HEK293 (cell line): ENCODE data around the gene ZNF428.

Source experiments
- GFI1B ChIP-seq: fragments of 450-650 bp; formaldehyde crosslinking; IDR thresholded peaks from 2 replicates; pipeline ENCODE4 v1.5.1; 2016; ENCODE audit warnings: missing biosample characterization, missing genetic modification characterization
- GLIS1 ChIP-seq: fragments of 450-650 bp; formaldehyde crosslinking; IDR thresholded peaks from 2 replicates; pipeline ENCODE4 v1.5.1; 2016; ENCODE audit warnings: missing biosample characterization, missing genetic modification characterization
- SP7 ChIP-seq: fragments of 450-650 bp; formaldehyde crosslinking; IDR thresholded peaks from 2 replicates; pipeline ENCODE4 v1.5.1; 2016; ENCODE audit warnings: missing biosample characterization, missing genetic modification characterization
- TSHZ1 ChIP-seq: fragments of 450-650 bp; formaldehyde crosslinking; IDR thresholded peaks from 2 replicates; pipeline ENCODE4 v1.5.1; 2016; ENCODE audit warnings: missing biosample characterization, missing genetic modification characterization, borderline replicate concordance
- ZBTB11 ChIP-seq: fragments of 450-650 bp; formaldehyde crosslinking; conservative IDR thresholded peaks from 2 replicates; pipeline ENCODE4 v1.5.1; 2016; ENCODE audit warnings: low read depth, missing biosample characterization, missing genetic modification characterization
- ZBTB20 ChIP-seq: fragments of 450-650 bp; formaldehyde crosslinking; IDR thresholded peaks from 2 replicates; pipeline ENCODE4 v1.5.1; 2016; ENCODE audit warnings: missing biosample characterization, missing genetic modification characterization
- ZBTB8A ChIP-seq: fragments of 450-650 bp; formaldehyde crosslinking; IDR thresholded peaks from 2 replicates; pipeline ENCODE4 v1.5.1; 2016; ENCODE audit warnings: missing biosample characterization, missing genetic modification characterization
- ZFP37 ChIP-seq: fragments of 450-650 bp; formaldehyde crosslinking; IDR thresholded peaks from 2 replicates; pipeline ENCODE4 v1.5.1; 2016; ENCODE audit warnings: missing biosample characterization, missing genetic modification characterization
- ZNF114 ChIP-seq: fragments of 450-650 bp; formaldehyde crosslinking; IDR thresholded peaks from 2 replicates; pipeline ENCODE4 v1.5.0; 2017; ENCODE audit warnings: missing biosample characterization, missing genetic modification characterization
- ZNF133 ChIP-seq: fragments of 450-650 bp; formaldehyde crosslinking; IDR thresholded peaks from 2 replicates; pipeline ENCODE4 v1.5.1; 2016; ENCODE audit warnings: missing biosample characterization, missing genetic modification characterization
- ZNF169 ChIP-seq: fragments of 450-650 bp; formaldehyde crosslinking; IDR thresholded peaks from 2 replicates; pipeline ENCODE4 v1.5.1; 2016; ENCODE audit warnings: missing biosample characterization, missing genetic modification characterization
- ZNF221 ChIP-seq: fragments of 450-650 bp; formaldehyde crosslinking; IDR thresholded peaks from 2 replicates; pipeline ENCODE4 v1.5.1; 2017; ENCODE audit warnings: missing biosample characterization, missing genetic modification characterization, borderline replicate concordance
- ZNF239 ChIP-seq: fragments of 450-650 bp; formaldehyde crosslinking; IDR thresholded peaks from 2 replicates; pipeline ENCODE4 v1.5.1; 2016; ENCODE audit warnings: missing biosample characterization, missing genetic modification characterization
- ZNF311 ChIP-seq: fragments of 450-650 bp; formaldehyde crosslinking; IDR thresholded peaks from 2 replicates; pipeline ENCODE4 v1.5.1; 2017; ENCODE audit warnings: missing biosample characterization, missing genetic modification characterization, borderline replicate concordance
- ZNF335 ChIP-seq: fragments of 450-650 bp; formaldehyde crosslinking; conservative IDR thresholded peaks from 2 replicates; pipeline ENCODE4 v1.5.1; 2016; ENCODE audit warnings: missing biosample characterization, missing genetic modification characterization
- ZNF514 ChIP-seq: fragments of 450-650 bp; formaldehyde crosslinking; IDR thresholded peaks from 2 replicates; pipeline ENCODE4 v1.5.1; 2016; ENCODE audit warnings: missing biosample characterization, missing genetic modification characterization
- ZNF521 ChIP-seq: fragments of 450-650 bp; formaldehyde crosslinking; IDR thresholded peaks from 2 replicates; pipeline ENCODE4 v1.5.1; 2017; ENCODE audit warnings: missing biosample characterization, mild to moderate bottlenecking, missing genetic modification characterization
- ZNF621 ChIP-seq: fragments of 450-650 bp; formaldehyde crosslinking; IDR thresholded peaks from 2 replicates; pipeline ENCODE4 v1.5.1; 2017; ENCODE audit warnings: missing biosample characterization, missing genetic modification characterization
- ZNF629 ChIP-seq: fragments of 450-650 bp; formaldehyde crosslinking; IDR thresholded peaks from 2 replicates; pipeline ENCODE4 v1.5.1; 2017; ENCODE audit warnings: missing biosample characterization, missing genetic modification characterization
- ZNF776 ChIP-seq: fragments of 450-650 bp; formaldehyde crosslinking; IDR thresholded peaks from 2 replicates; pipeline ENCODE4 v1.5.0; 2017; ENCODE audit warnings: missing biosample characterization, missing genetic modification characterization, borderline replicate concordance
- ZNF777 ChIP-seq: fragments of 450-650 bp; formaldehyde crosslinking; IDR thresholded peaks from 2 replicates; pipeline ENCODE4 v1.5.1; 2017; ENCODE audit warnings: missing biosample characterization, missing genetic modification characterization, borderline replicate concordance
- TF ChIP-seq, protein P1 (sequence below): fragments of 450-650 bp; formaldehyde crosslinking; IDR thresholded peaks from 2 replicates; pipeline ENCODE4 v1.5.1; 2016; ENCODE audit warnings: missing biosample characterization, missing genetic modification characterization
- TF ChIP-seq, protein P2 (sequence below): fragments of 450-650 bp; formaldehyde crosslinking; IDR thresholded peaks from 2 replicates; pipeline ENCODE4 v1.5.1; 2016; ENCODE audit warnings: missing biosample characterization, missing genetic modification characterization
- TF ChIP-seq, protein P3 (sequence below): fragments of 450-650 bp; formaldehyde crosslinking; conservative IDR thresholded peaks from 2 replicates; pipeline ENCODE4 v1.5.1; 2016; ENCODE audit warnings: low read depth, missing biosample characterization, missing genetic modification characterization

ZNF428 gene

GRCh38 chr19:43605875-43606568 lies 13.4 kb downstream of the ZNF428 start (continued):
- TF ChIP-seq ZNF777 (no peak), ZNF621 (tag by site-specific recombination) (no peak), ZNF776 (tag by site-specific recombination) (no peak), ZBTB8A (no peak), ZBTB11 (tag by site-specific recombination) (no peak), ZNF521 (no peak), ZNF114 (tag by site-specific recombination) (no peak), ZNF169 (tag by site-specific recombination) (no peak), ZBTB20 (tag by site-specific recombination) (peak; percentile 49; the same call in 1 of the 2 replicates), ZNF311 (tag by site-specific recombination) (no peak), ZNF221 (tag by site-specific recombination) (no peak), GLIS1 (tag by site-specific recombination) (no peak), GFI1B (tag by site-specific recombination) (no peak), TSHZ1 (tag by site-specific recombination) (no peak), ZNF514 (tag by site-specific recombination) (no peak), ZNF239 (tag by site-specific recombination) (no peak), ZNF133 (tag by site-specific recombination) (no peak), ZNF335 (tag by site-specific recombination) (0 out of 2 replicates have a peak, but pooled peaks have one; percentile 21), ZFP37 (no peak), ZNF629 (tag by site-specific recombination) (no peak), SP7 (tag by site-specific recombination) (peak; percentile 12; the same call in 1 of the 2 replicates)
- TF ChIP-seq, protein P1, sequence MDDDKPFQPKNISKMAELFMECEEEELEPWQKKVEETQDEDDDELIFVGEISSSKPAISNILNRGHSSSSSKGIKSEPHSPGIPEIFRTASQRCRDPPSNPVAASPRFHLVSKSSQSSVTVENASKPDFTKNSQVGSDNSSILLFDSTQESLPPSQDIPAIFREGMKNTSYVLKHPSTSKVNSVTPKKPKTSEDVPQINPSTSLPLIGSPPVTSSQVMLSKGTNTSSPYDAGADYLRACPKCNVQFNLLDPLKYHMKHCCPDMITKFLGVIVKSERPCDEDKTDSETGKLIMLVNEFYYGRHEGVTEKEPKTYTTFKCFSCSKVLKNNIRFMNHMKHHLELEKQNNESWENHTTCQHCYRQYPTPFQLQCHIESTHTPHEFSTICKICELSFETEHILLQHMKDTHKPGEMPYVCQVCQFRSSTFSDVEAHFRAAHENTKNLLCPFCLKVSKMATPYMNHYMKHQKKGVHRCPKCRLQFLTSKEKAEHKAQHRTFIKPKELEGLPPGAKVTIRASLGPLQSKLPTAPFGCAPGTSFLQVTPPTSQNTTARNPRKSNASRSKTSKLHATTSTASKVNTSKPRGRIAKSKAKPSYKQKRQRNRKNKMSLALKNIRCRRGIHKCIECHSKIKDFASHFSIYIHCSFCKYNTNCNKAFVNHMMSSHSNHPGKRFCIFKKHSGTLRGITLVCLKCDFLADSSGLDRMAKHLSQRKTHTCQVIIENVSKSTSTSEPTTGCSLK (tag by site-specific recombination) = no peak
- TF ChIP-seq, protein P2, sequence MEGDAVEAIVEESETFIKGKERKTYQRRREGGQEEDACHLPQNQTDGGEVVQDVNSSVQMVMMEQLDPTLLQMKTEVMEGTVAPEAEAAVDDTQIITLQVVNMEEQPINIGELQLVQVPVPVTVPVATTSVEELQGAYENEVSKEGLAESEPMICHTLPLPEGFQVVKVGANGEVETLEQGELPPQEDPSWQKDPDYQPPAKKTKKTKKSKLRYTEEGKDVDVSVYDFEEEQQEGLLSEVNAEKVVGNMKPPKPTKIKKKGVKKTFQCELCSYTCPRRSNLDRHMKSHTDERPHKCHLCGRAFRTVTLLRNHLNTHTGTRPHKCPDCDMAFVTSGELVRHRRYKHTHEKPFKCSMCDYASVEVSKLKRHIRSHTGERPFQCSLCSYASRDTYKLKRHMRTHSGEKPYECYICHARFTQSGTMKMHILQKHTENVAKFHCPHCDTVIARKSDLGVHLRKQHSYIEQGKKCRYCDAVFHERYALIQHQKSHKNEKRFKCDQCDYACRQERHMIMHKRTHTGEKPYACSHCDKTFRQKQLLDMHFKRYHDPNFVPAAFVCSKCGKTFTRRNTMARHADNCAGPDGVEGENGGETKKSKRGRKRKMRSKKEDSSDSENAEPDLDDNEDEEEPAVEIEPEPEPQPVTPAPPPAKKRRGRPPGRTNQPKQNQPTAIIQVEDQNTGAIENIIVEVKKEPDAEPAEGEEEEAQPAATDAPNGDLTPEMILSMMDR (tag by site-specific recombination) = 0 out of 2 replicates have a peak, but pooled peaks have one; percentile 7
- TF ChIP-seq, protein P3, sequence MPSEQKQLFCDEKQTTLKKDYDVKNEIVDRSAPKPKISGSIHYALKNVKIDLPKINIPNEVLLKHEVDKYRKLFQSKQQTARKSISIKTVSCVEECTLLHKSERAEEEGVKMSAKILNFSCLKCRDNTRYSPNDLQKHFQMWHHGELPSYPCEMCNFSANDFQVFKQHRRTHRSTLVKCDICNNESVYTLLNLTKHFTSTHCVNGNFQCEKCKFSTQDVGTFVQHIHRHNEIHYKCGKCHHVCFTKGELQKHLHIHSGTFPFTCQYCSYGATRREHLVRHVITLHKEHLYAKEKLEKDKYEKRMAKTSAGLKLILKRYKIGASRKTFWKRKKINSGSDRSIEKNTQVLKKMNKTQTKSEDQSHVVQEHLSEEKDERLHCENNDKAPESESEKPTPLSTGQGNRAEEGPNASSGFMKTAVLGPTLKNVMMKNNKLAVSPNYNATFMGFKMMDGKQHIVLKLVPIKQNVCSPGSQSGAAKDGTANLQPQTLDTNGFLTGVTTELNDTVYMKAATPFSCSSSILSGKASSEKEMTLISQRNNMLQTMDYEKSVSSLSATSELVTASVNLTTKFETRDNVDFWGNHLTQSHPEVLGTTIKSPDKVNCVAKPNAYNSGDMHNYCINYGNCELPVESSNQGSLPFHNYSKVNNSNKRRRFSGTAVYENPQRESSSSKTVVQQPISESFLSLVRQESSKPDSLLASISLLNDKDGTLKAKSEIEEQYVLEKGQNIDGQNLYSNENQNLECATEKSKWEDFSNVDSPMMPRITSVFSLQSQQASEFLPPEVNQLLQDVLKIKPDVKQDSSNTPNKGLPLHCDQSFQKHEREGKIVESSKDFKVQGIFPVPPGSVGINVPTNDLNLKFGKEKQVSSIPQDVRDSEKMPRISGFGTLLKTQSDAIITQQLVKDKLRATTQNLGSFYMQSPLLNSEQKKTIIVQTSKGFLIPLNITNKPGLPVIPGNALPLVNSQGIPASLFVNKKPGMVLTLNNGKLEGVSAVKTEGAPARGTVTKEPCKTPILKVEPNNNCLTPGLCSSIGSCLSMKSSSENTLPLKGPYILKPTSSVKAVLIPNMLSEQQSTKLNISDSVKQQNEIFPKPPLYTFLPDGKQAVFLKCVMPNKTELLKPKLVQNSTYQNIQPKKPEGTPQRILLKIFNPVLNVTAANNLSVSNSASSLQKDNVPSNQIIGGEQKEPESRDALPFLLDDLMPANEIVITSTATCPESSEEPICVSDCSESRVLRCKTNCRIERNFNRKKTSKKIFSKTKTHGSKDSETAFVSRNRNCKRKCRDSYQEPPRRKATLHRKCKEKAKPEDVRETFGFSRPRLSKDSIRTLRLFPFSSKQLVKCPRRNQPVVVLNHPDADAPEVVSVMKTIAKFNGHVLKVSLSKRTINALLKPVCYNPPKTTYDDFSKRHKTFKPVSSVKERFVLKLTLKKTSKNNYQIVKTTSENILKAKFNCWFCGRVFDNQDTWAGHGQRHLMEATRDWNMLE (tag by site-specific recombination) = no peak
